Loucy (cell line): ENCODE results near the gene ERCC1.

Source experiments
- CTCF ChIP-seq: fragments of 200-600 bp; sonication (generic); conservative IDR thresholded peaks from 2 replicates; pipeline ENCODE4 v1.5.1; 2014; ENCODE audit warnings: mild to moderate bottlenecking, antibody characterized with exemption, low read length
- EZH2phosphoT487 ChIP-seq: fragments of 200-600 bp; IDR thresholded peaks from 2 replicates; pipeline ENCODE4 v1.6.1; 2018; ENCODE audit warnings: antibody characterized with exemption, mild to moderate bottlenecking, moderate library complexity, borderline replicate concordance

GRCh38 chr19:45362291-45362690 lies 61.4 kb downstream of the ERCC1 start:
- TF ChIP-seq CTCF (no peak), EZH2phosphoT487 (no peak)
